IMR-90 (cell line): Measurements from ENCODE around the gene HSD17B14. TPM values are rescaled to one million over a fixed set of nuclear protein-coding genes. Genes with fewer than 3 reads are reported as not detected.

ENCODE experiments used
- ATAC-seq: fragments of 200-7000 bp; cut with Tn5 transposase; 2 replicates; pipeline ENCODE4 v1.9.1; 2020; ENCODE audit warnings: low read depth, mild to moderate bottlenecking, moderate library complexity
- Bru-seq: library from RNA; stranded (reverse); fragments of 400-500 nt; gene quantifications from one replicate; lab custom pipeline; 2021; lab: Mats Ljungman, UMichigan
- BruChase-seq, 2 experiments: library from RNA; stranded (reverse); fragments of 400-500 nt; gene quantifications; one replicate each; lab custom pipeline; 2021; lab: Mats Ljungman, UMichigan
- BruUV-seq: library from RNA; stranded (reverse); fragments of 400-500 nt; replicated peaks from 2 replicates; lab custom pipeline; 2021; lab: Mats Ljungman, UMichigan
- CTCF ChIA-PET: fragments of 300-600 bp; formaldehyde crosslinking; extraction: SDS; loops from one replicate; lab custom pipeline; 2021; ENCODE audit warnings: antibody characterized with exemption; lab: Yijun Ruan, JAX
- POLR2A ChIA-PET: fragments of 300-600 bp; sonication (Branson Sonifier 250); formaldehyde crosslinking; loops from one replicate; lab custom pipeline; 2022; ENCODE audit warnings: antibody characterized with exemption; ENCODE audit not compliant: unreplicated experiment; lab: Charles Lee
- DNase-seq: peaks from one replicate; pipeline ENCODE4 v3.0.0; 2013
- H2AFZ ChIP-seq: replicated peaks from 2 replicates; pipeline ENCODE3; 2013; ENCODE audit warnings: low read length, mild to moderate bottlenecking; ENCODE audit not compliant: poor library complexity
- H2AK5ac ChIP-seq: 2 replicates; pipeline ENCODE4 v1.6.1; 2013; ENCODE audit warnings: low read depth, low read length, inconsistent platforms
- H2AK9ac ChIP-seq: replicated peaks from 2 replicates; pipeline ENCODE3; 2013; ENCODE audit warnings: mild to moderate bottlenecking, low read depth, low read length, moderate library complexity; ENCODE audit not compliant: poor library complexity
- H2BK120ac ChIP-seq: 2 replicates; pipeline ENCODE4 v1.6.1; 2013; ENCODE audit warnings: low read depth, low read length, inconsistent platforms
- H2BK15ac ChIP-seq: 3 replicates; pipeline ENCODE4 v1.6.1; 2013; ENCODE audit warnings: low read depth, low read length, inconsistent platforms
- H2BK20ac ChIP-seq: 2 replicates; pipeline ENCODE4 v1.6.1; 2013; ENCODE audit warnings: low read depth, mild to moderate bottlenecking, inconsistent platforms, low read length, moderate library complexity
- H2BK5ac ChIP-seq: 2 replicates; pipeline ENCODE4 v1.6.1; 2013; ENCODE audit warnings: mild to moderate bottlenecking, low read depth, low read length, inconsistent platforms; ENCODE audit not compliant: poor library complexity, severe bottlenecking
- H3K14ac ChIP-seq: replicated peaks from 2 replicates; pipeline ENCODE4 v1.6.1; 2013; ENCODE audit warnings: low read depth, low read length, inconsistent platforms
- H3K18ac ChIP-seq: 2 replicates; pipeline ENCODE4 v1.6.1; 2013; ENCODE audit warnings: low read depth, low read length, control low read depth
- H3K23ac ChIP-seq: 2 replicates; pipeline ENCODE4 v1.6.1; 2013; ENCODE audit warnings: low read depth, low read length, inconsistent platforms
- H3K27ac ChIP-seq: 2 replicates; pipeline ENCODE4 v1.5.1; 2013; ENCODE audit warnings: mild to moderate bottlenecking, control low read depth, low read length; ENCODE audit not compliant: insufficient read depth
- H3K27me3 ChIP-seq: 2 replicates; pipeline ENCODE4 v1.6.1; 2013; ENCODE audit warnings: low read length; ENCODE audit not compliant: control insufficient read depth, insufficient read depth
- H3K36me3 ChIP-seq: 2 replicates; pipeline ENCODE4 v1.6.1; 2013; ENCODE audit warnings: low read length, mixed read lengths; ENCODE audit not compliant: control insufficient read depth, insufficient read depth
- H3K4ac ChIP-seq: 2 replicates; pipeline ENCODE4 v1.6.1; 2013; ENCODE audit warnings: low read depth, low read length, inconsistent platforms
- H3K4me1 ChIP-seq: 2 replicates; pipeline ENCODE4 v1.6.1; 2013; ENCODE audit warnings: low read length, mixed read lengths; ENCODE audit not compliant: control insufficient read depth, insufficient read depth
- H3K4me2 ChIP-seq: 2 replicates; pipeline ENCODE4 v1.6.1; 2013; ENCODE audit warnings: low read depth, mild to moderate bottlenecking, control low read depth, low read length, moderate library complexity
- H3K4me3 ChIP-seq: 2 replicates; pipeline ENCODE4 v1.5.1; 2013; ENCODE audit warnings: low read depth, mild to moderate bottlenecking, control low read depth, low read length, moderate library complexity; ENCODE audit not compliant: insufficient read depth
- H3K56ac ChIP-seq: 2 replicates; pipeline ENCODE4 v1.6.1; 2013; ENCODE audit warnings: low read length, inconsistent platforms; ENCODE audit not compliant: insufficient read depth; ENCODE audit errors: extremely low read depth
- H3K79me1 ChIP-seq, 2 experiments: 2 replicates each; pipeline ENCODE4 v1.6.1; 2013; ENCODE audit warnings: low read length in 2 of 2, inconsistent platforms in 1 of 2, low read depth in 1 of 2
- H3K9ac ChIP-seq: 2 replicates; pipeline ENCODE4 v1.6.1; 2013; ENCODE audit warnings: low read depth, low read length, control low read depth
- H3K9me1 ChIP-seq: 2 replicates; pipeline ENCODE4 v1.6.1; 2013; ENCODE audit warnings: low read length, inconsistent platforms; ENCODE audit not compliant: insufficient read depth
- H3K9me3 ChIP-seq: 2 replicates; pipeline ENCODE4 v1.6.1; 2013; ENCODE audit warnings: low read length; ENCODE audit not compliant: control insufficient read depth, insufficient read depth
- H4K20me1 ChIP-seq: 2 replicates; pipeline ENCODE4 v1.6.1; 2013; ENCODE audit warnings: low read length, inconsistent platforms; ENCODE audit not compliant: insufficient read depth
- H4K5ac ChIP-seq: 2 replicates; pipeline ENCODE4 v1.6.1; 2013; ENCODE audit warnings: mild to moderate bottlenecking, low read depth, low read length, control low read depth
- H4K8ac ChIP-seq, 2 experiments: 2 replicates each; pipeline ENCODE4 v1.6.1; 2013; ENCODE audit warnings: low read depth in 2 of 2, low read length in 2 of 2, control low read depth in 1 of 2, inconsistent platforms in 1 of 2
- H4K91ac ChIP-seq: 2 replicates; pipeline ENCODE4 v1.6.1; 2013; ENCODE audit warnings: low read depth, low read length, inconsistent platforms; ENCODE audit not compliant: insufficient read depth
- BHLHE40 ChIP-seq: fragments of 150-350 bp; IDR thresholded peaks from 2 replicates; pipeline ENCODE4 v1.6.1; 2016; ENCODE audit warnings: mild to moderate bottlenecking, low read depth, low read length
- CEBPB ChIP-seq: IDR thresholded peaks from 2 replicates; pipeline ENCODE4 v1.6.1; 2012; ENCODE audit warnings: low read depth, low read length, improper control_type of control experiment
- CHD1 ChIP-seq: IDR thresholded peaks from 2 replicates; pipeline ENCODE4 v1.6.1; 2012; ENCODE audit warnings: low read depth, low read length, improper control_type of control experiment
- CTCF ChIP-seq: conservative IDR thresholded peaks from 2 replicates; pipeline ENCODE4 v1.5.1; 2012; ENCODE audit warnings: mild to moderate bottlenecking, low read depth, low read length, improper control_type of control experiment
- MAFK ChIP-seq: IDR thresholded peaks from 2 replicates; pipeline ENCODE4 v1.6.1; 2012; ENCODE audit warnings: low read depth, low read length, improper control_type of control experiment
- MAZ ChIP-seq: IDR thresholded peaks from 2 replicates; pipeline ENCODE4 v1.6.1; 2012; ENCODE audit warnings: low read depth, mild to moderate bottlenecking, low read length, improper control_type of control experiment, moderate library complexity, borderline replicate concordance
- MXI1 ChIP-seq: IDR thresholded peaks from 2 replicates; pipeline ENCODE4 v1.6.1; 2012; ENCODE audit warnings: low read depth, mild to moderate bottlenecking, low read length, moderate library complexity, borderline replicate concordance
- NFE2L2 ChIP-seq: fragments of 150-350 bp; IDR thresholded peaks from 2 replicates; pipeline ENCODE4 v1.6.1; 2016; ENCODE audit warnings: low read depth, mild to moderate bottlenecking, low read length
- POLR2A ChIP-seq: IDR thresholded peaks from 2 replicates; pipeline ENCODE4 v1.6.1; 2012; ENCODE audit warnings: mild to moderate bottlenecking, low read depth, low read length
- RCOR1 ChIP-seq: IDR thresholded peaks from 2 replicates; pipeline ENCODE4 v1.6.1; 2012; ENCODE audit warnings: mild to moderate bottlenecking, low read length, improper control_type of control experiment; ENCODE audit not compliant: insufficient replicate concordance
- RFX5 ChIP-seq: IDR thresholded peaks from 2 replicates; pipeline ENCODE4 v1.8.0; 2012; ENCODE audit warnings: low read depth, mild to moderate bottlenecking, low read length, moderate library complexity
- USF2 ChIP-seq: fragments of 150-350 bp; IDR thresholded peaks from 2 replicates; pipeline ENCODE4 v1.6.1; 2017; ENCODE audit warnings: mild to moderate bottlenecking, antibody characterized with exemption, low read length, low read depth
- WGBS, 2 experiments: methylation state at CpG; one replicate each; pipeline versions ENCODE4 v1.1.5 to v1.1.7; 2013; ENCODE audit warnings: missing lambda C conversion rate in 2 of 2; ENCODE audit not compliant: insufficient read length in 1 of 2; ENCODE audit errors: extremely low coverage in 2 of 2; 5-methylcytosine and 5-hydroxymethylcytosine counted together
- dilution Hi-C: fragments of 300-500 bp; cut with HindIII; formaldehyde crosslinking; loops from one replicate; pipeline ENCODE4 v1.14.3; 2018; ENCODE audit warnings: low sequenced_read_pairs; ENCODE audit not compliant: unreplicated experiment
- in situ Hi-C: fragments of 300-500 bp; cut with MboI; formaldehyde crosslinking; loops from 3 replicates; pipeline ENCODE4 v1.14.3; 2019; ENCODE audit warnings: low sequenced_read_pairs, inconsistent platforms, mixed read lengths
- intact Hi-C: fragments of 100-400 bp; cut with micrococcal nuclease; formaldehyde crosslinking; loops from 2 replicates; pipeline ENCODE4 v1.10.0; 2022
- long read RNA-seq: library from polyadenylated mRNA; unstranded; transcript quantifications from one replicate; pipeline ENCODE4 v2.0.0, GENCODE V29; 2021; ENCODE audit not compliant: unreplicated experiment
- polyA plus RNA-seq, 3 experiments: library from polyadenylated mRNA; depleted of rRNA; stranded (reverse); fragments of >200 nt; gene quantifications; 2 replicates each; pipeline ENCODE4 v1.2.3, GENCODE V29; 2012; ENCODE audit warnings: low replicate concordance in 1 of 3
- total RNA-seq: library from RNA; depleted of rRNA; stranded (reverse); fragments of >200 nt; gene quantifications from 2 replicates; pipeline ENCODE4 v1.2.3, GENCODE V29; 2012; rRNA removed

Gene HSD17B14
- total RNA-seq (0.54 and 0.56 TPM in 2 replicates), polyA plus RNA-seq (2012; rRNA removed) (4.5 and 5.6 TPM in 2 replicates), Bru-seq, nascent RNA (percentile 46 among the genes with signal in this experiment), BruChase-seq, experiment 1, labeled RNA remaining after a 6-hour chase (percentile 70 among the genes with signal in this experiment), BruChase-seq, experiment 2, labeled RNA remaining after a 2-hour chase (percentile 65 among the genes with signal in this experiment)
- 7.9 TPM in 2 replicates for polyA plus RNA-seq (2012; cell fraction: cytosol; rRNA removed)
- polyA plus RNA-seq (2012; cell fraction: nucleus; rRNA removed; ENCODE audit: low replicate concordance), result 14.0 and 14.9 TPM in 2 replicates
- long read RNA-seq, partial matches to known transcripts, result 0 of 2 reads
- long read RNA-seq, other reads (novel, unspliced or antisense), result 1 of 2 reads

- peak within 1 kb of the TSS in 1 of 2 experiments; percentile 87; a peak in 1 of 4 replicates for H4K8ac ChIP-seq
- peak within 1 kb of the TSS; percentile 90 for H3K14ac ChIP-seq
- no peak for DNase-seq
- H3K9me3 ChIP-seq, result no peaks in the 10 kb centered on the region
- ChIA-PET CTCF (interaction anchor here (1.0 to 2.0 kb wide), 4 partner anchors 25 to 155 kb away, joined by 3 to 14 read pairs (median 6); partner anchors contain the start of gene BCAT2), POLR2A (no interaction called here)
- H3K27me3 ChIP-seq, result no peaks in the 10 kb centered on the region
- 0 out of 2 replicates have a peak within 1 kb of the TSS, but pooled peaks have one; percentile 42 for H4K91ac ChIP-seq
- peaks cover 12% of the 10 kb centered on the region for H3K4me1 ChIP-seq
- WGBS, 2 experiments, result 21% methylated on average over 27 of the region's 35 CpGs; no CpG with 5 or more reads in 1 of the 2 experiments
- peak within 1 kb of the TSS; percentile 73; the same call in 1 of the 2 replicates for H3K23ac ChIP-seq
- peak within 1 kb of the TSS; percentile 71; the same call in 1 of the 2 replicates for H2BK20ac ChIP-seq
- intact Hi-C loops (loop anchor here (1.0 kb wide), 1 partner anchor 41 kb away; no protein-coding TSS in a partner anchor), dilution Hi-C loops (no loop called here), in situ Hi-C loops (loop anchor here (5.0 to 10.0 kb wide), 2 partner anchors 44 to 192 kb away; partner anchors contain the start of gene CA11)
- peak within 1 kb of the TSS; percentile 89 for H2AK9ac ChIP-seq
- H2BK5ac ChIP-seq, result peak within 1 kb of the TSS; percentile 45
- H3K4me2 ChIP-seq, result peak within 1 kb of the TSS; percentile 86
- H3K9ac ChIP-seq, result 0 out of 2 replicates have a peak within 1 kb of the TSS, but pooled peaks have one; percentile 2
- peak; percentile 31 for ATAC-seq
- H2AK5ac ChIP-seq, result no peak within 1 kb of the TSS
- H3K18ac ChIP-seq, result peak within 1 kb of the TSS; percentile 19; the same call in 1 of the 2 replicates
- BruUV-seq, result no TSS peak
- H2AFZ ChIP-seq, result peak within 1 kb of the TSS; percentile 81
- peak within 1 kb of the TSS; percentile 25 for H3K4me3 ChIP-seq
- no peaks in the 10 kb centered on the region for H4K20me1 ChIP-seq
- no peak within 1 kb of the TSS for H2BK15ac ChIP-seq
- H3K56ac ChIP-seq, result no peak within 1 kb of the TSS
- H3K27ac ChIP-seq, result peak within 1 kb of the TSS; percentile 12; the same call in 1 of the 2 replicates
- no peaks in the 10 kb centered on the region for H3K9me1 ChIP-seq
- peak within 1 kb of the TSS; percentile 57; the same call in 1 of the 2 replicates for H2BK120ac ChIP-seq
- peak within 1 kb of the TSS; percentile 88 for H3K4ac ChIP-seq
- peaks cover 9% of the 10 kb centered on the region for H3K36me3 ChIP-seq
- H4K5ac ChIP-seq, result peak within 1 kb of the TSS; percentile 81
- 0 out of 4 replicates have a peak, but pooled peaks cover 0 to 4% of the 10 kb centered on the region in 2 experiments for H3K79me1 ChIP-seq
- TF ChIP-seq POLR2A (no peak), CTCF (no peak), USF2 (no peak), CHD1 (no peak), MXI1 (no peak), RCOR1 (no peak), BHLHE40 (no peak), MAZ (no peak), RFX5 (no peak), NFE2L2 (no peak), MAFK (no peak), CEBPB (no peak)
Measured at GRCh38 chr19:48836089-48837017, at the start of gene HSD17B14. HSD17B14 (minus strand) TSS chr19:48836491; CDS start chr19:48836411, 80 bp downstream.
